ENCODE measurements around the gene IL6R. TPM values are rescaled to one million over a fixed set of nuclear protein-coding genes. Genes with fewer than 3 reads are reported as not detected.

Gene IL6R
- total RNA-seq, 1 donor from 2014 or later, result 48.5 TPM

DNA sequence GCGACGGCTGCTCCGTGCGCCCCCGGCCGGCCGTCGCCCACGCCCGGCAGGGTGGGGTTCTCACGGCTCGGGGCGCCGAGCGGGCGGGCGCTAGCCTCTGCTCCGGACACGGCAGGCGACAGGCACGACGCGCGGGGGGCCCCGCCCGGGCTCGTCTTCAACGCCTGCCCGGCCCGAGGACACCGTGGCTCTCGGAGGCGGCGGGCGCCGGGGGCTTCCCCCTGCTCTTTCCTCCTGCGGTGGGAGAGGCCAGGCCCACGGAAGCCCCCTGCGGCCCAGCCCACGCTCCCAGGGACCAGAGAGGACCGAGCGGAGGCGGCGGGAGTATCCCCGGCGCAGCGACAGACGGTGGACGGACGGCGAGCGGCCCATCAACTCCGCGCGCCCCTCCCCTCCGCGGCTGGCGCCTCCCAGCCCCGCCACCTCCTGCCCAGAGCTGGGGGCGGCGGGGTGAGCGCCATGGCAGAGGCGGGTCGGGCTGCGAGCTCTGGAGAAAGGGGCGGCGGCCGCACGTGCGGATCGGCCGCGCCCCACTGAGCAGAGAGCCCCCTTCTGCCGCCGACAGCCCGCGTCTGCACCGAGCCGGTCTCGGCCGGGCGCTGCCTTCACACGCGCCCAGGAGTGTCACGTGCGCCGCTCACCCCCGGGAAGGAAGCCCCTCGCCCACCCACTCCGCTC, 97.1 kb downstream of the IL6R start, which contains the start of the genes SHE and TDRD10:
Gene SHE, minus strand, starts transcription at position 347 of the 678 bp plus-strand sequence. CDS start 386 bp downstream, outside the sequence.
Gene TDRD10, plus strand, starts transcription at position 154 of the 678 bp plus-strand sequence. CDS start 4,685 bp downstream, outside the sequence.
- ATAC-seq (peak; percentile 79 to 84), DNase-seq (peak; percentile 70)
- Histone ChIP-seq H3K36me3 (peaks cover 19% of the 10 kb centered on the region), H3K27me3 (ENCODE audit: low read depth) (peaks cover 25% of the 10 kb centered on the region), H3K4me3 (peak within 1 kb of the TSS; percentile 72), H3K9me3 (no peaks in the 10 kb centered on the region), H3K4me1 (peaks cover 25% of the 10 kb centered on the region), H3K27ac (peak within 1 kb of the TSS; percentile 87)
- intact Hi-C loops (cut with DNase I), result no loop called here
- TF ChIP-seq, protein P1, sequence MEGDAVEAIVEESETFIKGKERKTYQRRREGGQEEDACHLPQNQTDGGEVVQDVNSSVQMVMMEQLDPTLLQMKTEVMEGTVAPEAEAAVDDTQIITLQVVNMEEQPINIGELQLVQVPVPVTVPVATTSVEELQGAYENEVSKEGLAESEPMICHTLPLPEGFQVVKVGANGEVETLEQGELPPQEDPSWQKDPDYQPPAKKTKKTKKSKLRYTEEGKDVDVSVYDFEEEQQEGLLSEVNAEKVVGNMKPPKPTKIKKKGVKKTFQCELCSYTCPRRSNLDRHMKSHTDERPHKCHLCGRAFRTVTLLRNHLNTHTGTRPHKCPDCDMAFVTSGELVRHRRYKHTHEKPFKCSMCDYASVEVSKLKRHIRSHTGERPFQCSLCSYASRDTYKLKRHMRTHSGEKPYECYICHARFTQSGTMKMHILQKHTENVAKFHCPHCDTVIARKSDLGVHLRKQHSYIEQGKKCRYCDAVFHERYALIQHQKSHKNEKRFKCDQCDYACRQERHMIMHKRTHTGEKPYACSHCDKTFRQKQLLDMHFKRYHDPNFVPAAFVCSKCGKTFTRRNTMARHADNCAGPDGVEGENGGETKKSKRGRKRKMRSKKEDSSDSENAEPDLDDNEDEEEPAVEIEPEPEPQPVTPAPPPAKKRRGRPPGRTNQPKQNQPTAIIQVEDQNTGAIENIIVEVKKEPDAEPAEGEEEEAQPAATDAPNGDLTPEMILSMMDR (IDR thresholded peaks at IDR 0.05), result no peak

- TF ChIP-seq, protein P1 (IDR thresholded peaks at IDR 0.05), result no peak
- no peaks in the 10 kb centered on the region for H3K9me3 ChIP-seq
- H3K27me3 ChIP-seq (ENCODE audit: low read depth), result peaks cover 25% of the 10 kb centered on the region
- peaks cover 20% of the 10 kb centered on the region for H3K4me1 ChIP-seq
- DNase-seq, result no peak
- peak overlapping the region; percentile 87 for H3K27ac ChIP-seq
- peak; percentile 29 to 43 for ATAC-seq
- peaks cover 17% of the 10 kb centered on the region for H3K36me3 ChIP-seq
- peak overlapping the region; percentile 72 for H3K4me3 ChIP-seq
- intact Hi-C loops (cut with DNase I), result no loop called here
These were observed 97.6 kb downstream of the IL6R start for GRCh38 chr1:154502744-154503115.

DNA sequence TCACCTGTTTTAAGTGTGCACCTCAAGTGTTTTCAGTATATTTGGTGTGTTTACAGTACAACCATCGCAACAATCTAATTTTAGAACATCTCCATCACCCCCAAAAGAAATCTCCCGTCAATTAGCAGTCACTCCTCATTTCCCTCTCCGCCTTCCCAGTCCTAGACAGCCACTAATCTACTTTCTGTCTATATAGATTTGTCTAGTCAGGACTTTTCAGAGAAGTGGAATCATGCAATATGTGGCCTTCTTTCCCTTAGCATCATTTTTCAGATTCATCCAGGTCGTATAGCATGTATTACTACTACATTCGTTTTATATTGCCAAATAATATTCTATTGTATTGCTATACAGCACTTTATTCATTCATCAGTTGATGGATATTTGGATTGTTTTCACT, 98.8 kb downstream of the IL6R start:
- no peak overlapping the region for H3K4me3 ChIP-seq
- no peaks in the 10 kb centered on the region for H3K9me3 ChIP-seq
- H3K27me3 ChIP-seq (ENCODE audit: low read depth), result peaks cover 25% of the 10 kb centered on the region
- H3K36me3 ChIP-seq, result peaks cover 5% of the 10 kb centered on the region
- TF ChIP-seq, protein P1 (IDR thresholded peaks at IDR 0.05), result no peak
- H3K27ac ChIP-seq, result no peak overlapping the region
- ATAC-seq (no peak), DNase-seq (no peak)
- intact Hi-C loops (cut with DNase I), result no loop called here
- H3K4me1 ChIP-seq, result peaks cover 17% of the 10 kb centered on the region

- DNase-seq (no peak), ATAC-seq (peak in 1 of 2 donors; percentile 65)
- TF ChIP-seq, protein P1 (IDR thresholded peaks at IDR 0.05), result no peak
- intact Hi-C loops (cut with DNase I), result no loop called here
- no peaks in the 10 kb centered on the region for H3K4me1 ChIP-seq
- no peaks in the 10 kb centered on the region for H3K36me3 ChIP-seq
- H3K9me3 ChIP-seq, result no peaks in the 10 kb centered on the region
- H3K4me3 ChIP-seq, result no peak overlapping the region
- no peaks in the 10 kb centered on the region for H3K27me3 ChIP-seq (ENCODE audit: low read depth)
- no peak overlapping the region for H3K27ac ChIP-seq
These were observed 107.6 kb downstream of the IL6R start for GRCh38 chr1:154512760-154513159.

GRCh38 chr1:154514066-154514553, 109.0 kb downstream of the IL6R start:
- intact Hi-C loops (cut with DNase I), result no loop called here
- Histone ChIP-seq H3K27ac (no peak overlapping the region), H3K4me1 (peaks cover 4% of the 10 kb centered on the region), H3K9me3 (no peaks in the 10 kb centered on the region), H3K36me3 (no peaks in the 10 kb centered on the region), H3K4me3 (no peak overlapping the region), H3K27me3 (ENCODE audit: low read depth) (no peaks in the 10 kb centered on the region)
- TF ChIP-seq, protein P1 (IDR thresholded peaks at IDR 0.05), result no peak
- DNase-seq, result no peak
- no peak for ATAC-seq
